ENCODE measurements around the gene SLC17A5.
"Not testable (repeated sequence)": the region's sequence is repeated elsewhere in the genome, so short reads cannot be mapped to it uniquely, and the experiment has no call there.

The SLC17A5 gene

GRCh38 chr6:73565767-73566485 is 87.9 kb downstream of the SLC17A5 start:
- DNase-seq = no peak

- no peak for DNase-seq
These were observed 89.0 kb downstream of the SLC17A5 start for GRCh38 chr6:73564578-73565345.

GRCh38 chr6:73562558-73562957 is 91.2 kb downstream of the SLC17A5 start:
- no peak for DNase-seq

DNA sequence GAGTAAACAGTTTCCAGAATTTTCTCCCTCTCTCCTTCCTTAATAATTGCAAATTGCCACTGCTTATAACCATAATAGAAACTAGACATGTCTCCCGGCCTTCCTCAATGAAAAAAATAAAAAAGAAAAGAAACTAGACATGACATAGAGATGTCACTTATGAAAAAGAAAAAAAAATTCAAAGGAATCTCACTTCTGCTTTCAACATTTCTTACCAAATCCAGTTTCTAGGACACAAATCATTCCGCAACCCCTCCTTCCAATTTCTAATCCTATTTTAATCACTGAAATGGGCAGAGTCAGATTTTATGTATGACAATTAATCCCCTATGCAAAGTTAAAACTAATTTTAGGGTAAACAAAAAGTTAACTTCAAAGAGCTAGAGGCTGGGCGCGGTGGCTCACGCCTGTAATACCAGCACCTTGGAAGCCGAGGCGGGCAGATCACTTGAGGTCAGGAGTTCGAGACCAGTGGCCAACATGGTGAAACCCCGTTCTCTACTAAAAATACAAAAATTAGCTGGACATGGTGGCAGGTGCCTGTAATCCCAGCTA is 92.9 kb downstream of the SLC17A5 start:
- no peak for DNase-seq

DNA sequence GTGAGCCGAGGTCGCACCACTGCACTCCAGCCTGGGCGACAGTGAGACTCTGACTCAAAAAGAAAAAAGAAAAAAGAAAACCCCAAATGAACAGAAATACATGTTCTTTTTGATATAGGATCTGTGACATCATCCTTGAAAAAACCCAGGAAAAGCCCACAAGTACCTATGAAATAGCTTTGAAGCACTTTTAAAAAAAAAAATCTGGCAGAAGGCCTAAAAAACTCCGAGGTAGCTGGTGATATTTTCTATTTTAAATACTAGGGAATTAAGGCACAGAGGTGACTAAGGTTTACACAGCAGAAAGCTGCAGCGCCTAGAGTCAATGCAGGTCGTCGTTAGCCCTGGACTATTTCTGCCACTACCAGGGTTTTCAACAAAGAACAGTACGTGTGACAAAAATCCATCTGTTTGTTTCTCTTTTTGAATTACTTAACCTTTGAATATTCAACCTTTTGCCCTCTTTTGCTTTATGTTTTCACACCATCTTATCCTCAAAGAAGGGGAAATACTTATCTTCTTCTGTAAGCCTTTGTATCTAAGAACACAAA is 93.5 kb downstream of the SLC17A5 start:
- no peak for DNase-seq

- not testable (repeated sequence) for DNase-seq
These were observed 94.4 kb downstream of the SLC17A5 start for GRCh38 chr6:73559399-73559794.

DNA sequence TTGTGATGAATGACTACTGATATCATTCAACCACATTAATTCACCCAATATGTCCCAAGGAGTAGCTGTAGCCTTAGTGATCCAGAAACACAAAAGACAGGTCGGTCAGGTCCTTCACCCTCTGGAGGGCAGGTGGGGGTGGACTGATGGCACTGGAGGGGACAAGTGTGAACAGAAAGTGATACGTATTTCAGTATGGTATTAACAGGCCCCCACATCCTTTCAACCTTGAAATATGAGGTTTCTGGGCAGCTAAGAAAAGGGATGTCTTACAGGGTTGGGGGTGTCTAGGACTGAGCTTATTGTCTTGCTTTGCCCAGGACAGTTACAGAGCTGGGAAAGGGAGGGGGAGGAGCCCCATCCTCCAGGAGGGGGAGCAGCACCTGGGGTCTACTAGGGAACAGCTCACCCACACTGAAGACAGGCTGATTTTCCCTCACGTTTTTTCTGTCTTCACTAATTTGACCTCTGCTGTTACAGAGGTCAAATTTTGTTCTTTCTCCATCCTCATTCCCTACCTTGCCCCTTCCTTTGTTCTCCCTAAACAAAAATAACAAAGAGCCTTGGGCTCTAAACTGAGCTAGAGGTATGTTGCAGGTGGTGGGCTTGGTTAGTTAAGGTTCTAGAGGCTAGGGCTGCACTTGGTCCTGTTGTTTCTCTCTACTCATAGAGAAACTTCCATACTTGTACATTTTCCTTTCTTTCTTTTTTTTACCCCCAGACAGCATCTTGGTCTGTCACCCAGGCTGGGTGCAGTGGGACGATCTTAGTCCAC is 95.0 kb downstream of the SLC17A5 start:
- DNase-seq = no peak

DNA sequence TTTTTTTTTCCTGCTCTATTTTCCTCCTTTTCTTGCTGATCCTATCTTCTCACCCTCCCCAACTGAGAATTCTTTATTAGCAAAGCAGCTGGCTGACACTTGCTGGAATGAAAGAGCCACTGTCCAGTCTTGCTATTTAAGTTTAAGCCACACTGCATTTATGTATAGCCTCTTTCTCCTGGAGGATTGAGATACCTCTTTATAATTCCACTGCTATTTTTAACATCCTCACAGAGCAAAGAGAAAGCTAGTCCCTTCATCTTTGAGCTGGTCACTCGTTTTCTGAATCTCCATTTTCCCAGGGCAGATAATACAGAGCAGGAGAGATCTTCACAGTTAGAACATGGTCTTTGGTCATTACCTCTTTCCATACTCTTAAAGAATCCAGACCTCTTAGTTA is 97.0 kb downstream of the SLC17A5 start:
- DNase-seq = no peak

GRCh38 chr6:73555380-73555949 is 98.3 kb downstream of the SLC17A5 start:
- not testable (repeated sequence) for DNase-seq

DNA sequence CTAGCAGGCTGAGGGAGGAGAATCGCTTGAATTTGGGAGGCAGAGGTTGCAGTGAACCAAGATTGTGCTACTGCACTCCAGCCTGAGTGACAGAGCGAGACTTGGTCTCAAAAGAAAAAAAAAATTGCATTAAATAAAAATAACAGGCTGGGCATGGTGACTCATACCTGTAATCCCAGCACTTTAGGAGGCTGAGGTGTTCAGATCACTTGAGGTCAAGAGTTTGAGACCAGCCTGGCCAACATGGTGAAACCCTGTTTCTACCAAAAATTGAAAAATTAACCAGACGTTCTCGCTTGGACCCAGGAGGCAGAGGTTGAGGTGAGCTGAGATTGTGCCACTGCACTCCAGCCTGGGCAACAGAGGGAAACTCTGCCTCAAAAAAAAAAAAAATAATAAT is 102.7 kb downstream of the SLC17A5 start:
- DNase-seq = not testable (repeated sequence)

DNA sequence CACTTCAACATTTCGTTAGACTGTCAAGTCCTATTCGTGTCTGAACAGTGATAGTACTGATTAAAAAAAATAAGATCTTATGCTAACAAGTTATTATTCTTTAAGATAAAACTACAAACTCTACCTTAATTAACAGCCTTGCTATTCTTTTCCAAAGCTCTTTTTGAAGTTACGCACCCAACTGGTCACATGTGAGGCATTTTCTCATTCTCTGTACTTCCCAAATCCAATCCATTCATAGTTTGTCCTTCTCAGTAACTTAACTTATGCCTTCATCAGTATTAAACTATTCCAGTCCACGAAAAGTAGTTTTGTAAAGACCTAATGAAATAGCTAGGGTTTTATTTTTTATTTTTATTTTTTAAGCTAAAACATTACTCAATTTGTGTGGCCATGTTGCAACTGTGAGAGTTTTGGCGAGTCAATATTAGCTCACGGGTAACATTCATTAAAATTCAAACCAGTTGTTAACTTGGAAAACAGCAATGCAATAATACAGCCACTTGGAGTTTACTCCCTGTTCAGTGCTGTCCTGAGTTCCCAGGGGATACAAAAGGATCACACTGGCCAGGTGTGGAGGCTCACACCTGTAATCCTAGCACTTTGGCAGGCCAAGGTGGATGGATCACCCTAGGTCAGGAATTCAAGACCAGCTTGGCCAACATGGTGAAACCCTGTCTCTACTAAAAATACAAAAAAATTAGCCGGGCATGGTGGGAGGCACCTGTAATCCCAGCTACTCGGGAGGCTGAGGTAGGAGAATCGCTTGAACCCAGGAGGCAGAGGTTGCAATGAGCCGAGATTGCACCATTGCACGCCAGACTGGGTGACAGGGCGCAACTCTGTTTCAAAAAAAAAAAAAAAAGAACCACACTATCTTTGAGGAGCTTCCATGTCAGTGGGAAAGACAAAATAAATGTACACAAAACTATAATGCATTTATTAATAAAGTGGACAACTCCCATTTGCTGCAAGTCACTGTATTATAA is 105.0 kb downstream of the SLC17A5 start:
- DNase-seq = no peak

- no peak for DNase-seq
These were observed 106.8 kb downstream of the SLC17A5 start for GRCh38 chr6:73547036-73547435.
